Neural crest cell (in vitro differentiated cells): ENCODE measurements around the gene STRIT1. TPM values are rescaled to one million over a fixed set of nuclear protein-coding genes. Genes with fewer than 3 reads are reported as not detected.
"Not testable (repeated sequence)": the region's sequence is repeated elsewhere in the genome, so short reads cannot be mapped to it uniquely, and the experiment has no call there.

ENCODE experiments used
- DNase-seq: peaks from one replicate; pipeline ENCODE4 v3.0.0; 2021; ENCODE audit warnings: low read depth, mixed read lengths, low spot score
- H3K27ac Mint-ChIP-seq: one replicate; pipeline ENCODE4 v1.8.0; 2021; ENCODE audit warnings: mild to moderate bottlenecking, mixed read lengths; ENCODE audit not compliant: unreplicated experiment
- H3K27me3 Mint-ChIP-seq: 2 replicates; pipeline ENCODE4 v1.8.0; 2021; ENCODE audit warnings: low read depth, mild to moderate bottlenecking, mixed read lengths
- H3K36me3 Mint-ChIP-seq: 2 replicates; pipeline ENCODE4 v1.8.0; 2021; ENCODE audit warnings: low read depth, mild to moderate bottlenecking, mixed read lengths
- H3K4me1 Mint-ChIP-seq: 2 replicates; pipeline ENCODE4 v1.8.0; 2021; ENCODE audit warnings: mixed read lengths
- H3K4me3 Mint-ChIP-seq: one replicate; pipeline ENCODE4 v1.8.0; 2021; ENCODE audit warnings: mild to moderate bottlenecking, mixed read lengths
- H3K9me3 Mint-ChIP-seq: 2 replicates; pipeline ENCODE4 v1.8.0; 2021; ENCODE audit warnings: mixed read lengths
- total RNA-seq: library from RNA; stranded (reverse); gene quantifications from 2 replicates; pipeline ENCODE4 v1.2.1, GENCODE V29; 2021
- TF ChIP-seq, protein P1 (sequence below): fragments of 200-600 bp; sonication (generic); conservative IDR thresholded peaks from 2 replicates; pipeline ENCODE4 v1.5.0; 2021; ENCODE audit warnings: antibody characterized with exemption, mild to moderate bottlenecking

The STRIT1 gene
- total RNA-seq, 1 donor from 2014 or later: not detected

DNA sequence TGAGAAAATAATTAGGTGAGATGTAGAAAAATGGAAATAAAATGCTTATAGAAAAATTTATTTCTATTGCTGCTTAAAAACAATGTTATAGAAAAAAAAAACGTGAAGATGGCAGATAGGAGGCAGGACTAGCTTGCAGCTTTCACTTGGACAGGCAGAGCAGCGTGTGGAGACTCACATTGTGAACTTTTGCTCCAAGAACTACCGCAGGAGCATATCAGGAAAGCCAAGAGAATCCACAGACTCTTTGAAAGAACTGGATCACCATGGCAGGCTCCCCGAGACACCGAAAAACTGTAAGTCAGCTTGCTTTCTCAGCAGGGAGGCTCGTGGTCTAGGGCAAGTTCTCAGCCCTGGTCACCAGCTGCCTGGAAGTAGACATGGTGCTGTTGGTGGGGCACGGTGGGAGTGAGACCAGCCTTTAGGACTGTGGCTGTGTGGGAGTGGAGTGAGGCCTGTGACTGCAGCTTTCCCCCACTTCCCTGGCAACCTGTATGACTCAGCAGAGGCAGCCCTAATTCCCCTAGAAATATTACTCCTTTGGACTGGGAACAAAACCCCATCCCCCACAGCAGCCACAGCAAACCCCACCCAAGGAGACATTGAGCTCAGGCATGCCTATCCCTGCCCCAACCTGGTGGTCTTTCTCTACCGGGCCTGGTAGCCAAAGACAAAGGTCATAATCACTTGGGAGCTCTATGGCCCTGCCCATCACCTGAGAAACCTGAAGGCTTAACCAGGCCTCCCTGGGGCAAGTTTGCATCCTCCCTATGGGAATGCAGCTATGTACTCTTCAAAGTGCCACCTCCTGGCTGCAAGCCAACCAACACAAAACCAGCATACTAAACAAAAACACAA lies 22.8 kb downstream of the STRIT1 start:
- no peak overlapping the region for H3K4me3 Mint-ChIP-seq
- H3K27ac Mint-ChIP-seq: no peak overlapping the region
- H3K4me1 Mint-ChIP-seq: no peaks in the 10 kb centered on the region
- TF ChIP-seq, protein P1, sequence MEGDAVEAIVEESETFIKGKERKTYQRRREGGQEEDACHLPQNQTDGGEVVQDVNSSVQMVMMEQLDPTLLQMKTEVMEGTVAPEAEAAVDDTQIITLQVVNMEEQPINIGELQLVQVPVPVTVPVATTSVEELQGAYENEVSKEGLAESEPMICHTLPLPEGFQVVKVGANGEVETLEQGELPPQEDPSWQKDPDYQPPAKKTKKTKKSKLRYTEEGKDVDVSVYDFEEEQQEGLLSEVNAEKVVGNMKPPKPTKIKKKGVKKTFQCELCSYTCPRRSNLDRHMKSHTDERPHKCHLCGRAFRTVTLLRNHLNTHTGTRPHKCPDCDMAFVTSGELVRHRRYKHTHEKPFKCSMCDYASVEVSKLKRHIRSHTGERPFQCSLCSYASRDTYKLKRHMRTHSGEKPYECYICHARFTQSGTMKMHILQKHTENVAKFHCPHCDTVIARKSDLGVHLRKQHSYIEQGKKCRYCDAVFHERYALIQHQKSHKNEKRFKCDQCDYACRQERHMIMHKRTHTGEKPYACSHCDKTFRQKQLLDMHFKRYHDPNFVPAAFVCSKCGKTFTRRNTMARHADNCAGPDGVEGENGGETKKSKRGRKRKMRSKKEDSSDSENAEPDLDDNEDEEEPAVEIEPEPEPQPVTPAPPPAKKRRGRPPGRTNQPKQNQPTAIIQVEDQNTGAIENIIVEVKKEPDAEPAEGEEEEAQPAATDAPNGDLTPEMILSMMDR: no peak
- no peaks in the 10 kb centered on the region for H3K36me3 Mint-ChIP-seq
- H3K9me3 Mint-ChIP-seq: no peaks in the 10 kb centered on the region
- no peaks in the 10 kb centered on the region for H3K27me3 Mint-ChIP-seq
- DNase-seq: no peak

- H3K4me1 Mint-ChIP-seq: no peaks in the 10 kb centered on the region
- H3K4me3 Mint-ChIP-seq: no peak overlapping the region
Measured at GRCh38 chr3:155270063-155270462, 23.4 kb downstream of the STRIT1 start.

DNA sequence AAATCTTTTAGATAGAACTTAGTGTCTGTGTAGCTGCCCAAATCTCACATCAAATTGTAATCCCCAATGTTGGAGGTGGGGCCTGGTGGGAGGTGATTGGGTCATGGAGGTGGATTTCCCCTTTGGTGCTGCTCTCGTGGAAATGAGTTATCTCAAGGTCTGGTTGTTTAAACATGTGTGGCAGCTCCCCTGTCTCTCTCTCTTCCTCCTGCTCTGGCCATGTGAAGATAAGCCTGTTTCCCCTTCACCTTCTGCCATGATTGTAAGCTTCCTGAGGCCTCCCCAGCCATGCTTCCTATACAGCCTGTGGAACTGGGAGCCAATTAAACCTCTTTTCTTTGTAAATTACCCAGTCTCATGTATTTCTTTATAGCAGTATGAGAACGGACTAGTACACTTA lies 30.6 kb downstream of the STRIT1 start:
- H3K4me1 Mint-ChIP-seq, H3K36me3 Mint-ChIP-seq, DNase-seq, H3K27me3 Mint-ChIP-seq, H3K27ac Mint-ChIP-seq, H3K9me3 Mint-ChIP-seq, H3K4me3 Mint-ChIP-seq: not testable (repeated sequence)

More at GRCh38 chr3:155270063-155270462, 23.4 kb downstream of the STRIT1 start:
- no peaks in the 10 kb centered on the region for H3K27me3 Mint-ChIP-seq
- no peaks in the 10 kb centered on the region for H3K36me3 Mint-ChIP-seq
- no peaks in the 10 kb centered on the region for H3K9me3 Mint-ChIP-seq
- DNase-seq: no peak
- TF ChIP-seq, protein P1: no peak
- no peak overlapping the region for H3K27ac Mint-ChIP-seq

DNA sequence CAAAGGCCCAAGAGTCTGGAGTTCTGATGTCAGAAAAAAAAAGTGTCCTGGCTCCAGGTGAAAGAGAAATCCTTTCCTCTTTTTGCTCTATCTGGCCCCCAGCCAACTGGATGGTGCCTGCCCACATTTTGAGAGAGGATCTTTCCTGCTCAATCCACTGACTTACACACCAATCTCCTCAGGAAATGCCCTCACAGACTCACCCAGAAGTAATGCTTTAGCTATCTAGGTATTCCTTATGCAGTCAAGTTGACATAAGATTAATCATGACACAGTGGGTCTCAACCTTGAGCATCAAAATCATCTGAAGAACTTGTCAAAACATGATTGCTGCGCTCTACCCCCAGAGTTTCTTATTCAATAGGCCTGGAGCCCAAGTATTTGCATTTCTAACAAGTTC lies 31.2 kb downstream of the STRIT1 start:
- no peaks in the 10 kb centered on the region for H3K36me3 Mint-ChIP-seq
- H3K4me1 Mint-ChIP-seq: no peaks in the 10 kb centered on the region
- TF ChIP-seq, protein P1: no peak
- DNase-seq: no peak
- peaks cover 4% of the 10 kb centered on the region for H3K27me3 Mint-ChIP-seq
- H3K4me3 Mint-ChIP-seq: no peak overlapping the region
- no peak overlapping the region for H3K27ac Mint-ChIP-seq
- H3K9me3 Mint-ChIP-seq: peaks cover 3% of the 10 kb centered on the region

DNA sequence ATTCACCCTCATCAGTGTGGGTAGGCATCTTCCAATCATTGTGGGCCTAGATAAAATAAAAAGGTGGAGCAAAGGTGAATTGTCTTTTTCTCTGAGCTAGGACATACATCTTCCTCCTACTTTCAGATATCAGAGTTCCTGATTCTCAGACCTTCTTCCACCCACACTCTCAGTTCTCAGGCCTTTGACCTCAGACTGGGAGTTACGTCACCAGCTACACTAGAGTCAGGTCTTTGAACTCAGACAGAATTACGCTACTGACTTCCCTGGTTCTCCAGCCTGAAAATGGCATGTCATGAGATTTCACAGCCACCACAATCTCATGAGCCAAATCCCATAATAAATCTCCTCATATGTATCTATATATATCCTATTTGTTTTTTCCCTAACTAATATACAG lies 39.0 kb downstream of the STRIT1 start:
- Mint-ChIP-seq H3K27me3 (no peaks in the 10 kb centered on the region), H3K4me3 (no peak overlapping the region), H3K36me3 (no peaks in the 10 kb centered on the region), H3K27ac (no peak overlapping the region), H3K9me3 (no peaks in the 10 kb centered on the region), H3K4me1 (no peaks in the 10 kb centered on the region)
- DNase-seq: no peak
- TF ChIP-seq, protein P1: no peak

DNA sequence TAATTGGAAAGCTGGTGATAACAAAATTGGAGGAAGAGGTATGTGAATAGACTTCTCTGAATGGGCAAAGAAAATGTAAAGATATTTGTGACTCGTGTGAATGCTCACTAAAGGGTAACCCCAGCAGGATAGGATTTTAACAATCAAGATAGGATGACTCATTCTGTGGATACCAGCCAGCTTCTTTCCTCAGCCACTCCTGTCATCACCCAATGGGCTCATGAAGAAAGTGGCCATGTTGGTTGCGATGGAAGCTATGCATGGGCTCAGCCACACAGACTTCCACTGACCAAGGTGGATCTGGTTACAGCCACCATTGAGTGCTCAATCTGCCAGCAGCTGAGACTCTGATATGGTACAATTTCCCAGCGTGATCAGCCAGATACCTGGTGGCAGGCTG lies 40.9 kb downstream of the STRIT1 start:
- no peak overlapping the region for H3K27ac Mint-ChIP-seq

More for the DNA sequence above, 40.9 kb downstream of the STRIT1 start:
- H3K4me3 Mint-ChIP-seq: no peak overlapping the region
- TF ChIP-seq, protein P1: no peak
- no peaks in the 10 kb centered on the region for H3K4me1 Mint-ChIP-seq
- DNase-seq: no peak
- H3K9me3 Mint-ChIP-seq: no peaks in the 10 kb centered on the region
- no peaks in the 10 kb centered on the region for H3K36me3 Mint-ChIP-seq
- no peaks in the 10 kb centered on the region for H3K27me3 Mint-ChIP-seq
